ENCODE measurements around the gene GLP1R. TPM values are rescaled to one million over a fixed set of nuclear protein-coding genes. Genes with fewer than 3 reads are reported as not detected.

GLP1R gene
- total and polyA plus RNA-seq, 2 donors (not counting 1 experiment from before 2014, with no cell fraction given): not detected

GRCh38 chr6:39061588-39061987 lies 13.0 kb downstream of the GLP1R start:
- no peak overlapping the region for H3K27ac Mint-ChIP-seq
- no peaks in the 10 kb centered on the region for H4K20me1 ChIP-seq (ENCODE audit: control insufficient read depth, insufficient read depth, low read length, poor library complexity, severe bottlenecking)
- POLR2A ChIA-PET: no interaction called here
- H3K4me3 ChIP-seq (ENCODE audit: control extremely low read depth in 1 of 5, extremely low read depth in 1 of 5, insufficient read depth in 1 of 5, low read depth in 2 of 5, low read length in 4 of 5): no peak overlapping the region
- no peak overlapping the region for H2AFZ ChIP-seq (ENCODE audit: insufficient read depth, low read depth, low read length, poor library complexity, severe bottlenecking)
- no peaks in the 10 kb centered on the region for H3K9me3 ChIP-seq (ENCODE audit: control extremely low read depth in 1 of 3, control insufficient read depth in 2 of 3, insufficient read depth in 1 of 3, low read length in 2 of 3)
- H3K27me3 ChIP-seq (replicated peaks in 1 of 4; ENCODE audit: control extremely low read depth in 1 of 4, control insufficient read depth in 3 of 4, insufficient read depth in 4 of 4, low read length in 3 of 4): peaks cover 0 to 4% (median 0%) of the 10 kb centered on the region in 4 experiments
- peaks cover 41% of the 10 kb centered on the region for H3K27me3 Mint-ChIP-seq
- no peaks in the 10 kb centered on the region for H3K4me1 Mint-ChIP-seq
- no peaks in the 10 kb centered on the region for H3K9me3 Mint-ChIP-seq (ENCODE audit: insufficient read depth)
- no peaks in the 10 kb centered on the region for H3K4me1 ChIP-seq (ENCODE audit: control insufficient read depth in 2 of 2, insufficient read depth in 2 of 2, low read length in 2 of 2)
- H3K9ac ChIP-seq (ENCODE audit: low read length): no peak overlapping the region
- TF ChIP-seq EZH2 (IDR thresholded peaks at IDR 0.05; ENCODE audit: borderline replicate concordance, insufficient read depth, low read depth, low read length, poor library complexity, severe bottlenecking) (no peak), CTCF (IDR thresholded peaks at IDR 0.05) (no peak)
- CTCF ChIA-PET: no interaction called here
- no peak overlapping the region for H3K27ac ChIP-seq (ENCODE audit: low read length in 2 of 2)
- intact Hi-C loops (cut with micrococcal nuclease): no loop called here
- no peak for ATAC-seq (ENCODE audit: low read depth)
- H3K36me3 ChIP-seq (replicated peaks in 1 of 2; ENCODE audit: control extremely low read depth in 1 of 2, control insufficient read depth in 1 of 2, extremely low read depth in 1 of 2, insufficient read depth in 2 of 2, low read length in 1 of 2): no peaks in the 10 kb centered on the region
- H3K4me3 Mint-ChIP-seq: no peak overlapping the region
- 80% methylated on average over 1 of the region's 3 CpGs for WGBS (ENCODE audit: insufficient coverage)
- H3K4me2 ChIP-seq (replicated peaks; ENCODE audit: low read depth, low read length, poor library complexity, severe bottlenecking): no peak overlapping the region
- no peak for DNase-seq
- no peaks in the 10 kb centered on the region for H3K79me2 ChIP-seq (ENCODE audit: control insufficient read depth, insufficient read depth, low read length)

- peaks cover 40% of the 10 kb centered on the region for H3K27me3 Mint-ChIP-seq
- intact Hi-C loops (cut with micrococcal nuclease): no loop called here
- no peak overlapping the region for H3K27ac Mint-ChIP-seq
- Histone ChIP-seq H3K4me1 (ENCODE audit: control insufficient read depth in 2 of 2, insufficient read depth in 2 of 2, low read length in 2 of 2) (no peaks in the 10 kb centered on the region), H3K27ac (ENCODE audit: low read length in 2 of 2) (no peak overlapping the region), H3K27me3 (replicated peaks in 1 of 4; ENCODE audit: control extremely low read depth in 1 of 4, control insufficient read depth in 3 of 4, insufficient read depth in 4 of 4, low read length in 3 of 4) (peaks cover 0 to 4% (median 0%) of the 10 kb centered on the region in 4 experiments), H2AFZ (ENCODE audit: insufficient read depth, low read depth, low read length, poor library complexity, severe bottlenecking) (no peak overlapping the region), H3K4me3 (ENCODE audit: control extremely low read depth in 1 of 5, extremely low read depth in 1 of 5, insufficient read depth in 1 of 5, low read depth in 2 of 5, low read length in 4 of 5) (no peak overlapping the region), H3K36me3 (replicated peaks in 1 of 2; ENCODE audit: control extremely low read depth in 1 of 2, control insufficient read depth in 1 of 2, extremely low read depth in 1 of 2, insufficient read depth in 2 of 2, low read length in 1 of 2) (no peaks in the 10 kb centered on the region), H4K20me1 (ENCODE audit: control insufficient read depth, insufficient read depth, low read length, poor library complexity, severe bottlenecking) (no peaks in the 10 kb centered on the region), H3K9me3 (ENCODE audit: control extremely low read depth in 1 of 3, control insufficient read depth in 2 of 3, insufficient read depth in 1 of 3, low read length in 2 of 3) (no peaks in the 10 kb centered on the region), H3K4me2 (replicated peaks; ENCODE audit: low read depth, low read length, poor library complexity, severe bottlenecking) (no peak overlapping the region), H3K79me2 (ENCODE audit: control insufficient read depth, insufficient read depth, low read length) (no peaks in the 10 kb centered on the region), H3K9ac (ENCODE audit: low read length) (no peak overlapping the region)
- TF ChIP-seq EZH2 (IDR thresholded peaks at IDR 0.05; ENCODE audit: borderline replicate concordance, insufficient read depth, low read depth, low read length, poor library complexity, severe bottlenecking) (no peak), CTCF (IDR thresholded peaks at IDR 0.05) (no peak)
- DNase-seq (no peak), ATAC-seq (ENCODE audit: low read depth) (no peak)
- 46% methylated on average over 5 of the region's 10 CpGs for WGBS (ENCODE audit: insufficient coverage)
- H3K9me3 Mint-ChIP-seq (ENCODE audit: insufficient read depth): no peaks in the 10 kb centered on the region
- H3K4me1 Mint-ChIP-seq: no peaks in the 10 kb centered on the region
- ChIA-PET CTCF (no interaction called here), POLR2A (no interaction called here)
- no peak overlapping the region for H3K4me3 Mint-ChIP-seq
These were observed 13.6 kb downstream of the GLP1R start for GRCh38 chr6:39062014-39062740.

Measured in B cell (primary cell).